Stimulated activated effector memory CD8-positive, alpha-beta T cell treated with anti-CD3 and anti-CD28 coated beads, Interleukin-12 subunit alpha, Interleukin-12 subunit beta, amount 100 ng/mL, for 72 hours (primary cell): ENCODE data around the gene PRDM16.

Experiments
- ATAC-seq: fragments of 150-1000 bp; cut with Tn5 transposase; 2 replicates; pipeline ENCODE4 v1.10.0; 2021
- DNase-seq, 2 donors: peaks; one replicate each; pipeline ENCODE4 v3.0.0; 2021 to 2022; ENCODE audit warnings: low spot score in 2 of 2
- H3K27ac Mint-ChIP-seq: one replicate; pipeline ENCODE4 v1.8.0; 2022; ENCODE audit warnings: mild to moderate bottlenecking, mixed read lengths
- H3K36me3 Mint-ChIP-seq: one replicate; pipeline ENCODE4 v1.8.0; 2022; ENCODE audit warnings: mild to moderate bottlenecking, mixed read lengths
- H3K4me1 Mint-ChIP-seq: one replicate; pipeline ENCODE4 v1.8.0; 2022; ENCODE audit warnings: mixed read lengths
- H3K4me3 Mint-ChIP-seq: one replicate; pipeline ENCODE4 v1.8.0; 2022; ENCODE audit warnings: mild to moderate bottlenecking, mixed read lengths
- H3K9me3 Mint-ChIP-seq: one replicate; pipeline ENCODE4 v1.8.0; 2022; ENCODE audit warnings: mixed read lengths

Gene PRDM16

GRCh38 chr1:3121401-3122210, 52.6 kb downstream of the PRDM16 start:
- no peak overlapping the region for H3K4me3 Mint-ChIP-seq
- no peaks in the 10 kb centered on the region for H3K9me3 Mint-ChIP-seq

GRCh38 chr1:3122311-3122710, 53.3 kb downstream of the PRDM16 start:
- H3K4me1 Mint-ChIP-seq = no peaks in the 10 kb centered on the region

More at GRCh38 chr1:3121401-3122210, 52.6 kb downstream of the PRDM16 start:
- ATAC-seq (no peak), DNase-seq (no peak)
- no peaks in the 10 kb centered on the region for H3K36me3 Mint-ChIP-seq
- no peaks in the 10 kb centered on the region for H3K4me1 Mint-ChIP-seq
- no peak overlapping the region for H3K27ac Mint-ChIP-seq

DNA sequence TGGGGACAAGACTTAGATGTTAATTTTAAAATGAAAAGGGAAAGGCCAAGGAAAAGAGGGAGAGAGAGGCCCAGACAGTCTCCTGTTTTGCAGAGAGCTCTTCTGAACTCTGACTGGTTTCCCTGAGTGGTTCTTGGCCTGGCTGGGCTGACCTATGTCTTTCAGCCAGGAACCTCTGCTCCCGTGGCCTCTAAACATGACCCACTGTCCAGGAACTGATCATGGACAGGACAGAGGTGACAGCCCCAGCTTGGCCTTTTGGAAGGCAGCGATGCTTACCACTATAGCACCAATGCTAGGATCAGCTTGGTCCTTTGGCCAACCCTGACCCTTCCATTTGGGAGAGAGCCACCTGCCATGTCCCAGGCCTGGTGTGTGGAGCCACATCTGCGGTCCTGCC, 55.2 kb downstream of the PRDM16 start:
- H3K36me3 Mint-ChIP-seq = no peaks in the 10 kb centered on the region
- H3K4me1 Mint-ChIP-seq = no peaks in the 10 kb centered on the region
- no peak overlapping the region for H3K4me3 Mint-ChIP-seq
- ATAC-seq (no peak), DNase-seq (no peak)
- no peak overlapping the region for H3K27ac Mint-ChIP-seq
- no peaks in the 10 kb centered on the region for H3K9me3 Mint-ChIP-seq

More at GRCh38 chr1:3122311-3122710, 53.3 kb downstream of the PRDM16 start:
- Mint-ChIP-seq H3K36me3 (no peaks in the 10 kb centered on the region), H3K27ac (no peak overlapping the region), H3K9me3 (no peaks in the 10 kb centered on the region), H3K4me3 (no peak overlapping the region)
- no peak for ATAC-seq
- no peak for DNase-seq

GRCh38 chr1:3125078-3125477, 56.1 kb downstream of the PRDM16 start:
- ATAC-seq (no peak), DNase-seq (no peak)
- Mint-ChIP-seq H3K4me3 (no peak overlapping the region), H3K27ac (no peak overlapping the region), H3K4me1 (no peaks in the 10 kb centered on the region), H3K9me3 (no peaks in the 10 kb centered on the region), H3K36me3 (no peaks in the 10 kb centered on the region)

- DNase-seq = no peak
- no peak overlapping the region for H3K4me3 Mint-ChIP-seq
- H3K36me3 Mint-ChIP-seq = no peaks in the 10 kb centered on the region
- H3K4me1 Mint-ChIP-seq = no peaks in the 10 kb centered on the region
- no peak for ATAC-seq
- no peaks in the 10 kb centered on the region for H3K9me3 Mint-ChIP-seq
- H3K27ac Mint-ChIP-seq = no peak overlapping the region
Observed at GRCh38 chr1:3125546-3126368, 56.8 kb downstream of the PRDM16 start.

DNA sequence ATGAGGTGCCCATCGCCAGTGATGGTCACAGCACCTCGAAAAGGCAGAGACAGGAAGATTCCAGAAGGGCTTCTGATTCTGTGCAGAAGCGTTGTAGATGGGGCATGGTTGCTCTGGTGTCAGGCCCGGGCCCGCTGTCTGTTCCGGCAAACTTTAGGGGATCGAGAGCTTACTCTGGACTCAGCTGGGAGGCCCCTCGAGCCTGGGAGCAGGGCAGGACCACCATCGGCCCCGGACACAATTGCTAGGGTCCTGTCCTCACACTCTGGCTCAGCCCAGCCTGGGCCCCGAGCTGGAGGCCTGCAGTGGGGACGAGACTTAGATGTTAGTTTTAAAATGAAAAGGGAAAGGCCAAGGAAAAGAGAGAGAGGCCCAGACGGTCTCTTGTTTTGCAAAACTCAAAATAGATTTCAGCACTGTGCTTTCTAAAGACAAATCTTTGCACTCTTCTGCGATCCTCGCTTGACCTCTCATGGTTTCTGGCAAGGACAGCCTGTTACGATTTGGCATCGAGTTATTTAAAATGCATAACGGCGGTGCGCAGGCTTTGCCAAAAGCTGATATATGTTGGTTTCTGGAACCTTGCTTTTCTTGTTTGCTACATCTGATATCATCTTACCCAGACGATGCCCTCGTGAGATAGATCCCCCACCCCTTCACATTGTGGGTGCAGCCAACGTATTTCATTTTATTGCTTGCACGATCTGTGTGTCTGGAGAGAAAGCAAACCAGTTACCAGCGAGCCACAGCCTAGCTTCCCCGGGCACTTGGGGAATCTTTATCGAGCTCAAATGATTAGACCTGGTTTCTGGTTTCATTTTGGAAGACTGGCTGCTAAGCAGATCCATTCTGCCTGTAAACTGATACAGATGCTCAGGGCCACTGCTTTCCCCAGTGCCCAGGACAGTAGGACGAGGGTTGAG, 58.0 kb downstream of the PRDM16 start:
- Mint-ChIP-seq H3K36me3 (no peaks in the 10 kb centered on the region), H3K4me3 (no peak overlapping the region), H3K9me3 (no peaks in the 10 kb centered on the region), H3K27ac (no peak overlapping the region), H3K4me1 (no peaks in the 10 kb centered on the region)
- no peak for DNase-seq
- ATAC-seq = no peak

DNA sequence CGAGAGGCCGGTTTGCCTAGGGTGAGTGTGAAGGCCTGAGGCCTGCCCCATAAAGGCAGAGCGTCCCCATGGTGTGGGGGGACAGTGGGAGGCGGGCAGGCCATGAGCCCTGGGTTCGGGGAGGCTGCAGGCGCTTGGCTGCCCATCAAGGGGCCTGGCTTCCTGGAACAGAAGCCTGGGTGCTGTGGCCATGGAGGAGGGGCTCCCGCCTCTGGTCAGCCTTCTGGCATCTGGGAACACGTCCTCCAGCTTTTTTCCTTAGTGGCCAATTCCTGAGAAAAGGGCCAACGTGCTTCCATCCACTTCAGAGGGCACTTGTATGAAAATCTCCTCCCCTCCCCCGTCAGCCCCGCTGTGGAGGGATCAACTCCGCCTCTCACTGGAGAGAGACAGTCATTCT, 58.7 kb downstream of the PRDM16 start:
- H3K27ac Mint-ChIP-seq = no peak overlapping the region
- no peak overlapping the region for H3K4me3 Mint-ChIP-seq
- H3K36me3 Mint-ChIP-seq = no peaks in the 10 kb centered on the region
- no peaks in the 10 kb centered on the region for H3K9me3 Mint-ChIP-seq
- no peak for DNase-seq
- H3K4me1 Mint-ChIP-seq = no peaks in the 10 kb centered on the region
- no peak for ATAC-seq

- no peaks in the 10 kb centered on the region for H3K9me3 Mint-ChIP-seq
- DNase-seq = no peak
- H3K27ac Mint-ChIP-seq = no peak overlapping the region
- no peaks in the 10 kb centered on the region for H3K4me1 Mint-ChIP-seq
- ATAC-seq = no peak
- no peak overlapping the region for H3K4me3 Mint-ChIP-seq
- no peaks in the 10 kb centered on the region for H3K36me3 Mint-ChIP-seq
Observed at GRCh38 chr1:3128431-3129132, 59.6 kb downstream of the PRDM16 start.

- Mint-ChIP-seq H3K36me3 (no peaks in the 10 kb centered on the region), H3K9me3 (no peaks in the 10 kb centered on the region), H3K4me3 (no peak overlapping the region), H3K27ac (no peak overlapping the region), H3K4me1 (no peaks in the 10 kb centered on the region)
- no peak for ATAC-seq
- DNase-seq = no peak
Observed at GRCh38 chr1:3129133-3129490, 60.1 kb downstream of the PRDM16 start.

GRCh38 chr1:3130268-3130667, 61.3 kb downstream of the PRDM16 start:
- no peak overlapping the region for H3K27ac Mint-ChIP-seq
- H3K9me3 Mint-ChIP-seq = no peaks in the 10 kb centered on the region
- no peak for DNase-seq
- H3K4me1 Mint-ChIP-seq = no peaks in the 10 kb centered on the region
- no peak for ATAC-seq
- no peaks in the 10 kb centered on the region for H3K36me3 Mint-ChIP-seq
- no peak overlapping the region for H3K4me3 Mint-ChIP-seq

DNA sequence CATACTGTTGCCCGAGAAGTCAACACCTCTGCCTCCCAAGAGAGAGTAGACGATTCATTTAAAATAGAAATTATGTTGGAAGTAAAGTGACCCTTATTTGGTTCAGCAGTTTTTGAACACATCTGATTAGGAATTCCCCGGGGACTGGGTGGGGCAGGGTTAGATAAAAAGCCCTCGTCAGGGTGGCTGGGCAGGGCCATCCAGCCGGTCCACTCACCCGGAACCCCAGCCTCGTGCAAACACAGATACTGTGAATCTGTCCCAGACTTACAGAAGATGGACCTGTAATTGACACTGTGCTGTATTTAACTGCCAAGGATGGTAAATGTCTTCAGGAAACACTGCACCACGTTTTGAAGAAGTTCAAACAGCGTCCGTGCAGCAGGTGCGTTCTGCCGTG, 63.7 kb downstream of the PRDM16 start:
- H3K9me3 Mint-ChIP-seq = no peaks in the 10 kb centered on the region
- ATAC-seq (no peak), DNase-seq (no peak)
- H3K36me3 Mint-ChIP-seq = no peaks in the 10 kb centered on the region
- H3K27ac Mint-ChIP-seq = no peak overlapping the region
- no peaks in the 10 kb centered on the region for H3K4me1 Mint-ChIP-seq
- H3K4me3 Mint-ChIP-seq = no peak overlapping the region

- Mint-ChIP-seq H3K4me1 (no peaks in the 10 kb centered on the region), H3K4me3 (no peak overlapping the region), H3K36me3 (no peaks in the 10 kb centered on the region), H3K9me3 (no peaks in the 10 kb centered on the region), H3K27ac (no peak overlapping the region)
- ATAC-seq (no peak), DNase-seq (no peak)
Observed at GRCh38 chr1:3133686-3134085, 64.7 kb downstream of the PRDM16 start.

DNA sequence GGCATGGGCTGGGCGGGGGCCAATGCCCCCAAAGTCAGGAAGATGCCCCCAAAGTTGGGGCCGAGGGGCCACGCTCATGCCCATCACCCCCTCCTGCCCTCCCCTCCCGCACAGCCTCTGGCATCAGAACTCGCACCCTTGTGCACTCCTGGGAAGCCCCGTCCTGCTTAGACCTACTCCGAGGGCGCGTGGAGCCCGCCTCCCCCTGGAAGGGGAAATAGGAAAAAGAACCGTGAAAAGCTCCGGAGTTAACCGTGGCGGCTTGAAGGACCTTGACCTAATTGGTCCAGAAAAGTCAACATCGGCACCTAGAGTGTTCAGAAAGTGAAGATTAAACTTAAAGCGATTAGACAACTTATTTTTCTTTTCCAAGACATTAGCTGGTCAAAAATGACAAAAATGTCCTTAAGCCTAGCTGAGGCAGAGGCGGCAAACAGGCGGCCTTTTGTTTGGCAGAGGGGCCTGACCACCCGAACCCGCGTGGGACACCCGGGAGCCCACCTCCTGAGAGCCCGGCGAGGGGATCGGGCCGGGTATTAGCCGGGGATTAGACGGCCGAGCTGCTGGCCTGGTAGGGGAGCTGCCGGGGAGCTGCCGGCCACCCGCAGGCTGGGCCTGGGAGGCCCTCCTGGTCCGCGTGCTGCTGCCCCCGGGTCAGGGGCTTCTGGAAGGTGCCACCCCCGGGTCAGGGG, 65.5 kb downstream of the PRDM16 start:
- H3K27ac Mint-ChIP-seq = no peak overlapping the region
- H3K4me3 Mint-ChIP-seq = no peak overlapping the region
- ATAC-seq = no peak
- no peaks in the 10 kb centered on the region for H3K36me3 Mint-ChIP-seq
- no peaks in the 10 kb centered on the region for H3K9me3 Mint-ChIP-seq
- no peak for DNase-seq
- no peaks in the 10 kb centered on the region for H3K4me1 Mint-ChIP-seq

DNA sequence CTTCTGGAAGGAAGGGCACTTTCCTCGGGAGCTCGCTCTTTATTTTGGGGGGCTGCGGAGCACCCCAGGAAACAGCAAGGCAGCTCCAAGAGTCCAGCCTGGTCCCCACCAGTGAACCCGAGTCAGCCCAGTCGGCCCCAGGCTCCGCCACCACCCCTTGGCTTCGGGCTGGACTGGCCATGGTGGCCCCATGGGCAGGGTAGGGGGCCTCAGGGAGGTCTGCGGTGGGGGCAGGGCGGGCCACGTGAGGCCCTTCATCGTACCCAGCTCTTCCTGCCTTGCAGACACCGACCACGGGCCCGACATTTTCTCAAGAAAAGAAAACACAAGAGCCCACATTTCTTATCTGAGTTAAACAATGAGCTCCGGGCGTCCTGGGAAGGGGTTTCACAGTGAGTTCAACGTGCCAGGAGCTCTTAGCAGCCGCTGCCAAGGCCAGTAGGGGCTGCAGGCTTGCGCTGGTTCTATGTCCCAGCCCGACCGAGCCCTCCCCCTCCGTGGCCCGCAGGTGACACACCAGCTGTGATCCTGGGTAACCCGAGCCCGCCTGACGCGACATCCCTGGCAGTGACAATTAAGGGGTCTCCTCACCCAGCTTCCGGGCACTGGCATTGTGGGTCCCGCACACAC, 66.2 kb downstream of the PRDM16 start:
- ATAC-seq = no peak

More for the DNA sequence above, 66.2 kb downstream of the PRDM16 start:
- Mint-ChIP-seq H3K27ac (no peak overlapping the region), H3K4me1 (no peaks in the 10 kb centered on the region), H3K4me3 (no peak overlapping the region), H3K36me3 (no peaks in the 10 kb centered on the region), H3K9me3 (no peaks in the 10 kb centered on the region)
- no peak for DNase-seq
